Skeletal muscle satellite cell (primary cell): ENCODE results near the gene GCHFR.

Experiments used
- H3K27me3 ChIP-seq: 2 replicates; pipeline ENCODE4 v1.7.0; 2013; ENCODE audit warnings: low read length; ENCODE audit not compliant: control insufficient read depth, insufficient read depth
- H3K36me3 ChIP-seq: 2 replicates; pipeline ENCODE4 v1.7.0; 2013; ENCODE audit warnings: mild to moderate bottlenecking, control low read depth, low read length; ENCODE audit not compliant: insufficient read depth
- H3K4me1 ChIP-seq: 2 replicates; pipeline ENCODE4 v1.7.0; 2013; ENCODE audit warnings: low read length; ENCODE audit not compliant: control insufficient read depth, insufficient read depth
- H3K4me2 ChIP-seq: 2 replicates; pipeline ENCODE4 v1.7.0; 2013; ENCODE audit warnings: mild to moderate bottlenecking, low read length
- H3K4me3 ChIP-seq: 2 replicates; pipeline ENCODE4 v1.7.0; 2013; ENCODE audit warnings: low read length
- H3K9ac ChIP-seq: 2 replicates; pipeline ENCODE4 v1.7.0; 2013; ENCODE audit warnings: mild to moderate bottlenecking, low read depth, low read length, moderate library complexity
- H3K9me3 ChIP-seq: replicated peaks from 2 replicates; pipeline ENCODE4 v1.7.0; 2013; ENCODE audit warnings: mild to moderate bottlenecking, control low read depth, low read length

GCHFR gene

DNA sequence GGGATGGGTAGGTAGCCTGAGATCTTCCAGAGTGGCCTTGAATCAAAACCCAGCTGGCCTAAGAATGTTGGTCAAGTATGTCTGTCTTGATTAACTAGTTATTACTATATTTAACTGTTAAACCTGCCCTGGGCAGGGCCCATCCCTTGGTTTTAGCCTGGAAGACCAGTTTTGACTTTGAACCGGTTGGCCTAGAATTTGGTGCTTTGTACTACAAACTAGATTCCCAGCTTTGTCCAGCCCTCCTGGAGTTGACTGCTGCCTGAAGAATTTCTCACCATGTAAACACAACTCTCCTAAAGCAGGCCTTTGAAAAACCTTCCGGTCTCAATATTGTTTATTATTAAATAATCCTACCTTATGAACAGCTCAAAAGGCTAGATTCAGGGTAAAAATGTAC lies 21.9 kb downstream of the GCHFR start:
- no peaks in the 10 kb centered on the region for H3K27me3 ChIP-seq
- H3K4me3 ChIP-seq = no peak overlapping the region
- no peaks in the 10 kb centered on the region for H3K9me3 ChIP-seq
- peaks cover 24% of the 10 kb centered on the region for H3K4me1 ChIP-seq
- no peak overlapping the region for H3K9ac ChIP-seq
- no peak overlapping the region for H3K4me2 ChIP-seq
- H3K36me3 ChIP-seq = peaks cover 3% of the 10 kb centered on the region

DNA sequence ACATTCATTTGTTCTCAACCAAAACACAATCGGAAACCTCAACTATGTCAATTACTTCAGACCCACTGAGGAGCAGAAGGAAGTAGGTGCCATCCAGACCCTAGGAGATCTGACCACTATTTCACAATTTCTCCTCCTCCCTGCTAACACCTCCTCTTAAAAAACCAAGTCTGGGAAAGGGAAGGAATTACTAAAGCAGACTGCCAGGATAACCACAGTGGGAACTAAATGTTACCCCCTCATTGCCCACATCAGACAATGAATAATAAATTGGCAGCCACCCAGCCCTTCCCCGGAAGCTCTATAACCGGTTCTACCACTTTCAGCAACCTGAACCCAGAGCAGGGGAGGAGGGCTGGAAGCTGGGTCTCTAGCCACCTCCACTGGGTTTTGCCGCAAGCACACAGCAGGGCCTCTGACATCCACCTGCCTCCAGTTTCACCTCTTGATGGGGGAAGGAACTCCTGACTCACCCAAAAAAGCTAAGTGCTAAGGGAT lies 23.5 kb downstream of the GCHFR start:
- Histone ChIP-seq H3K27me3 (no peaks in the 10 kb centered on the region), H3K9me3 (no peaks in the 10 kb centered on the region), H3K4me1 (peaks cover 25% of the 10 kb centered on the region), H3K4me2 (peak overlapping the region; percentile 36), H3K4me3 (no peak overlapping the region), H3K36me3 (peaks cover 8% of the 10 kb centered on the region), H3K9ac (peak overlapping the region; percentile 17)

DNA sequence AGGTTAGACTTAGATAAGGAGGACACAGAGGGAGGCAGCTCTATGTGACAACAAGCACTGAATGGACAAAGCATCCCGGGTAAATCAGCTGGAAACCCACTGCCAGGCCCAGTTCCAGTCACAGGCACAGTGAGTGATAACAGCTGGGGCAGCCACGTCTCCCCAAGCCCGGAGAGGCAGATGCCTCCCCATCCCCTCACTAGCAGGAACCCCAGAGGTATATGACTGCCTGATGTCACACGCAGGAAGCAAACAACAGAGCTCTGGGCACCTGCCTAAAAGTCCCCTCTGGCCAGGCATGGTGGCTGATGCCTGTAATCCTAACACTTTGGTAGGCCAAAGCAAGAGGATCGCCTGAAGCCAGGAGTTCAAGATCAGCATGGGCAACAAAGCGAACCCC lies 24.1 kb downstream of the GCHFR start:
- H3K4me1 ChIP-seq = peaks cover 26% of the 10 kb centered on the region
- H3K36me3 ChIP-seq = peaks cover 11% of the 10 kb centered on the region
- H3K4me2 ChIP-seq = peak overlapping the region; percentile 36
- no peaks in the 10 kb centered on the region for H3K9me3 ChIP-seq
- H3K27me3 ChIP-seq = no peaks in the 10 kb centered on the region
- no peak overlapping the region for H3K4me3 ChIP-seq
- peak overlapping the region; percentile 17 for H3K9ac ChIP-seq

DNA sequence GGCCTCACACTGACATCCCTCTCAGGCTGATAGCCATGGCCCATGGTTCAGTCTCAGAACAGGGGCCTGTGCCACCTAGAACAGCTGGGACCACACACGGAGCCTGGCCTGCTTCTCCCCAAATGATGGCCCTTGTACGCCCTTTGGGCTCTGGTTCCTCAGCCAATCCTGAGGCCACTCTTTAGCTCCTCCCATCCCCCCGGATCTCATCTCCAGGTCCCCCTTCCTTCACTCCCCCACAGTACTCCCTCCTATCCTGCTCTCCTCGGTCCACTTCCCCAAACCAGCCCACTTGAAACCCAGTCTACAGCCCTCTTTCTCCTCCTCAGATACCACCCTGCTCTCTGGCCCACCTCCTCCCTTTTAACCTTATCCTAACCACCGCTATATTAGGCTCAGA lies 25.3 kb downstream of the GCHFR start:
- H3K9me3 ChIP-seq = no peaks in the 10 kb centered on the region
- H3K4me3 ChIP-seq = no peak overlapping the region
- H3K27me3 ChIP-seq = no peaks in the 10 kb centered on the region
- peaks cover 11% of the 10 kb centered on the region for H3K36me3 ChIP-seq
- H3K9ac ChIP-seq = no peak overlapping the region
- H3K4me2 ChIP-seq = no peak overlapping the region
- H3K4me1 ChIP-seq = peaks cover 37% of the 10 kb centered on the region

DNA sequence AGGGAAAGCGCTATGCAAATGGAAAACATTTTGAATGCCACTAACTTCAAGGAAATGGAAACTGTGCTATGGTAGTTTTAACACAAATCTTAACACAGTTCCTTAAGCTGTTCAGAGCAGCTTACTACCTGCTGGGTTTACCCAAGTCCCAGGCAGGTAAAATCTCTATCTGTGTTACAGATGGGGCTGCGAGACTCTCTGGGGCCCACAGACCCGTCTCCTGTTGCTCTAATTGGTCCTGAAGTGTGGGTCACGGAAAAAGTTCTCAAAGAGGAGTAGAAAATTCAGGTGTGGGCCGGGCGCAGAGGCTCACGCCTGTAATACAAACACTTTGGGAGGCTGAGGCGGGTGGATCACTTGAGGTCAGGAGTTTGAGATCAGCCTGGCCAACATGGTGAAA lies 26.1 kb downstream of the GCHFR start:
- H3K4me1 ChIP-seq = peaks cover 38% of the 10 kb centered on the region

DNA sequence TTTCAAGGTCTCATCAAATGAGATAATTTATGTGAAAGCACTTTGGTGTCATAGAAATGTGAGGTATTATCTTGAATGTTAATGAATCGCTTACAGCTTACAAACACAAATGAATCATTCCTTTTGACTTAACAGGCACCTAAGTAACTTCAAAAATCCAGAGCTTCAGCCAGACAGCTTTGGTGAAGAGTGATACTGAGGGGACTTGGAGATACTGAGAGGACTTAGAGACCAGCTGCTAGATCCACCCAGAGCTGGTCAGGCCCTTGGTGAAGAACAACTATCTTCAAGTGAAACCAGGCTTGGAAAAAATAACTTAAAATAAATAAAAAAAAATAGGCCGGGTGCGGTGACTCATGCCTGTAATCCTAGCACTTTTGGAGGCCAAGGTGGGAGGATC lies 26.9 kb downstream of the GCHFR start:
- no peak overlapping the region for H3K9ac ChIP-seq
- no peak overlapping the region for H3K4me2 ChIP-seq
- H3K36me3 ChIP-seq = peaks cover 7% of the 10 kb centered on the region
- H3K9me3 ChIP-seq = no peaks in the 10 kb centered on the region
- H3K4me1 ChIP-seq = peaks cover 38% of the 10 kb centered on the region
- no peak overlapping the region for H3K4me3 ChIP-seq
- no peaks in the 10 kb centered on the region for H3K27me3 ChIP-seq

More for the DNA sequence above, 26.1 kb downstream of the GCHFR start:
- Histone ChIP-seq H3K4me3 (no peak overlapping the region), H3K36me3 (peaks cover 7% of the 10 kb centered on the region), H3K4me2 (no peak overlapping the region), H3K9me3 (no peaks in the 10 kb centered on the region), H3K9ac (no peak overlapping the region), H3K27me3 (no peaks in the 10 kb centered on the region)

DNA sequence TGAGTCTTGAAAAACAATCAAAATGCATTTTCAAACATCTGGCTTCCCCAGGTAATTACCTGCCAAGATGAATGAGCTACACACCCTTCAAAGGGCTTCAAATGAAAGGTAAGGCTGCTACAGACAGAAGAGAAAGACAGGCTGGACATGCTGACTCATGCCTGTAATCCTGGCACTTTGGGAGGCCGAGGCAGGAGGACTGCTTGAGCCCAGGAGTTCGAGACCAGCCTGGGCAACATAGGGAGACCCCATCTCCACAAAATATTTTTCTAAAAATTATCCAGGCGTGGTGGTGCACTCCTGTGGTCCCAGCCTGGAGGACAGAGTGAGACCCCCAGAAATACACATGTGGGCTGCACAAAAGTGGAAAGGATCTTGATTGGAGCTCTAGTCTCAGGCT lies 28.5 kb downstream of the GCHFR start:
- peaks cover 26% of the 10 kb centered on the region for H3K4me1 ChIP-seq
- H3K4me2 ChIP-seq = no peak overlapping the region
- no peak overlapping the region for H3K9ac ChIP-seq
- H3K4me3 ChIP-seq = no peak overlapping the region
- H3K9me3 ChIP-seq = no peaks in the 10 kb centered on the region
- peaks cover 7% of the 10 kb centered on the region for H3K36me3 ChIP-seq
- no peaks in the 10 kb centered on the region for H3K27me3 ChIP-seq

DNA sequence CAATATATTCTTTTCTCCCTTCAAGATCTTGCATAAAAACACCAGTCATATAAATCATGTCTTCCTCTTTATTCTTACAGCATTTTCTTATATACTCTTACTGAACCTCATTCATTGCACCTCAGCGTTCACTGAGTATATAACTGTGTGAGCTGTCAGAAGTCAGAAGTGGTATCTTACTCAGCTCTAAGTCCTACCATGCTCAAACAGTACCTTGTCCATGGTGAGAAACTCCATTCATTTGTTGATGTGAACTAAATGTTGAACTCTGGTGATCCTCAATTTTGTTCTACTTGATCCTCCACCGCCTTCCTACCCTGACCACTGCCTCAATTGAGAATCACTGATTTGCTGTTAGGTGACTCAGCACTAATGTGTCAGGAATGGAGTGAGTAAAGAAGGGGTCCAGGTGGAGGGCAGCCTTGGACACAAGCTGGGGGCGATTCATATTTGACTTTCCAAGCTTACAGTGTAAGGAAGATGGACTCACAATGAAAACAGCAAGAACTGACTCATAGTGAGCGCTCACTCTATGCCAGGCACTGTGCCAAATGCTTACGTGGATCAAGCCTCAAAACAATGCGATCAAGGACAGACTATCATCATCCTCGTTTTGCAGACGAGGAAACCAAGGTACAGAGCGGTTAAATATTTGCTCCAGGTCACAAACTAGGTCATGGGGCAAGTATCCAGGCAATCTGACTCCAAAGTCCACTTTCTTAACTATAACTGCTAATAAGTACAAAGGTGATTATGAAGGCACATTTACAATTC lies 29.5 kb downstream of the GCHFR start:
- H3K36me3 ChIP-seq = peaks cover 9% of the 10 kb centered on the region

DNA sequence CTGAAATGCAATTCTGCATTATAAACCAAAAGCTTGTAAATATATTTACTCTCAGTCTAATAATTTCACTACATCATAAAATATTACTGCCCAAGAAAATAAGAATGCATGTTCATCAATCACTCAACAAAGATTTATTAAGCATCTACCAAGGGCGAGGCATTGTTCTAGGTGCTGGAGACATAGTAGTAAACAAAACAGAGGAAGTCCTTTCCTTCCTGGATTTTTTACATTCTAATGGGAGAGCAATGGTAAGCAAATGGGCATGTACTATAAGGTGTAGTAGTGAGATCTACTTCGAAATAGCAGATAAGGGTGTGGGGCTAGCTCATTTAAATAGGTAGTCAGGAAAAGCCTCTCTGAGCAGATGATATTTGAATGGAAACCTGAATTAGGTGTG lies 32.2 kb downstream of the GCHFR start:
- peaks cover 13% of the 10 kb centered on the region for H3K4me1 ChIP-seq
- H3K4me2 ChIP-seq = no peak overlapping the region
- H3K36me3 ChIP-seq = peaks cover 11% of the 10 kb centered on the region
- H3K4me3 ChIP-seq = no peak overlapping the region
- no peaks in the 10 kb centered on the region for H3K9me3 ChIP-seq
- H3K27me3 ChIP-seq = no peaks in the 10 kb centered on the region
- H3K9ac ChIP-seq = no peak overlapping the region

More for the DNA sequence above, 29.5 kb downstream of the GCHFR start:
- H3K27me3 ChIP-seq = no peaks in the 10 kb centered on the region
- no peak overlapping the region for H3K9ac ChIP-seq
- peak overlapping the region; percentile 15 for H3K4me3 ChIP-seq
- H3K4me2 ChIP-seq = peak overlapping the region; percentile 67
- H3K4me1 ChIP-seq = peaks cover 18% of the 10 kb centered on the region
- no peaks in the 10 kb centered on the region for H3K9me3 ChIP-seq

DNA sequence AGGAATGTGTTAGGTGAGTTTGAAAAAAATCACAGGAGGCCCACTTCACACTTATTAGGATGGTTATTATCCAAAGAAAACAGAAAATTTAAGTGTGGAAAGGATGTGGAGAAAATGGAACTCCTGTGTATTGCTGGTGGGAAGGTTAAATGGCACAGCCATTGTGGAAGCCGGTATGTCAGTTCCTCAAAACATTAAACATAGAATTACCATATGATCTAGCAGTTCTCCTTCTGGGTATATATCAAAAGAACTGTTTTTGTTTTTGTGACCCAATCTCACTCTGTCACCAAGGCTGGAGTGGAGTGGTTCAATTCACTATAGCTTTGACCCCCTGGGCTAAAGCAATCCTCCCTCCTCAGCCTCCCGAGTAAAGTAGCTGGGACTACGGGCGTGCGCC lies 32.6 kb downstream of the GCHFR start:
- Histone ChIP-seq H3K4me3 (no peak overlapping the region), H3K27me3 (no peaks in the 10 kb centered on the region), H3K9me3 (no peaks in the 10 kb centered on the region), H3K9ac (no peak overlapping the region), H3K4me2 (no peak overlapping the region), H3K4me1 (peaks cover 13% of the 10 kb centered on the region), H3K36me3 (peaks cover 11% of the 10 kb centered on the region)

DNA sequence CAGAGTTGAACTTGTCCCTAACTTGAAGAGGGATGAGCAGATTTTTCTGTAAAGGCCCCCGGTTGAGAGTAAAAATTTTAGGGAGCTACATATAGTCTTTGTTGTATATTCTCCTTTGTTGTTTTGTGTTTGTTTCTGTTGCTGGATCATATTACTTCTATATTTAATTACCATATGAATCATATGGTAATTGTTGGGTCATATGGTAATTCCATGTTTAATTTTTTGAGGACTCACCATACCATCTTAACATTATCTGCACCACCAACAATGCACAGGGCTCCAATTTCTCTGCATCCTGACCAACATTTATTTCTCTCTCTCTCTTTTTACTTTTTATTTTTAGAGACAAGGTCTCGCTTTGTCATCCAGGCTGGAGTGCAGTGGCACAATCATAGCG lies 35.7 kb downstream of the GCHFR start:
- Histone ChIP-seq H3K4me1 (no peaks in the 10 kb centered on the region), H3K4me3 (no peak overlapping the region), H3K27me3 (no peaks in the 10 kb centered on the region), H3K36me3 (peaks cover 12% of the 10 kb centered on the region), H3K9ac (no peak overlapping the region), H3K4me2 (no peak overlapping the region), H3K9me3 (no peaks in the 10 kb centered on the region)

DNA sequence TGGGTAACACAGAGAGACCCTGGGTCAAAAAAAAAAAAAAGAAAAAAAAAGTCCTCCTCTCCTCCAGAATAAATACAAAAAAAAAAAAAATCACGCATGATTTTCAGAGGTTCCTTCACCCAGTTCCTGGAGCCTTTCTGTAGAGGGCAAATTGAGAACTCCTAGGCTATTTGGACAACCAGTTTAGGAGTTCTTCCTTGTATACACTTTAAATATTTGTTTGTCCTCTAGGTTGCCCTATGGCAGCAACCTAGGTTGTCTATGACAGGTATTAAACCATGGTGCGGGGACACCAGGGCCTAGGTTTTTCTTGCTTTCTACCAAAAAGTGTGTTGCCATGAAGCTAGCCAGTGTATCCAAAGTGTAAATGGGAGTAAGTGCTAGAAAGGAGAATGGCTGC lies 39.2 kb downstream of the GCHFR start:
- no peak overlapping the region for H3K4me2 ChIP-seq
- H3K27me3 ChIP-seq = no peaks in the 10 kb centered on the region
- no peak overlapping the region for H3K4me3 ChIP-seq
- H3K36me3 ChIP-seq = peaks cover 12% of the 10 kb centered on the region
- H3K9me3 ChIP-seq = no peaks in the 10 kb centered on the region
- peaks cover 10% of the 10 kb centered on the region for H3K4me1 ChIP-seq
- H3K9ac ChIP-seq = no peak overlapping the region
